22Rv1 (cell line): ENCODE results near the gene FNDC3A.

ENCODE experiments used
- H3K27ac ChIP-seq: fragments of 450-650 bp; 2 replicates; pipeline ENCODE4 v1.5.1; 2017
- ZFX ChIP-seq: fragments of 450-650 bp; IDR thresholded peaks from 2 replicates; pipeline ENCODE4 v1.6.1; 2017; ENCODE audit warnings: antibody characterized with exemption, borderline replicate concordance
- TF ChIP-seq, protein P1 (sequence below): fragments of 450-650 bp; IDR thresholded peaks from 2 replicates; pipeline ENCODE4 v1.5.1; 2017; ENCODE audit warnings: mild to moderate bottlenecking

The FNDC3A gene

DNA sequence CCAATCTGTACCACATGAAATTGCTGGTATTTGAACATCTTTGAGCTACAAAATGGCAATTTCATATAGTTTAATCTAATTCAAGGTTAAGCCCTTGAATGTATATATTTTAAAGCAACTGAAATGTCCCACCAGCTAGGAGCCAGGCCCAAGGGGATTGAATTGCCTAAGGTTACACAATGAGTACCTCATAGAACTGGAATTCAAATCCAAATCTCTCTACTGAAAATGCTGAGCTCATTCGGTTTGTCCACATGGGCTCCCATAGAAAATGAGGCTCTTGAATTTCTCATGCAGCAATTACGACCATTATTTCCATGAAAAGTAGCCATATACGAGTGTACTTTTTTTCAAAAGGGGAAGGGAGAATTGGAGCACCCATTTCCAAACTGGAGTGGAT is 31.5 kb upstream of the FNDC3A start:
- no peak overlapping the region for H3K27ac ChIP-seq
- TF ChIP-seq, protein P1, sequence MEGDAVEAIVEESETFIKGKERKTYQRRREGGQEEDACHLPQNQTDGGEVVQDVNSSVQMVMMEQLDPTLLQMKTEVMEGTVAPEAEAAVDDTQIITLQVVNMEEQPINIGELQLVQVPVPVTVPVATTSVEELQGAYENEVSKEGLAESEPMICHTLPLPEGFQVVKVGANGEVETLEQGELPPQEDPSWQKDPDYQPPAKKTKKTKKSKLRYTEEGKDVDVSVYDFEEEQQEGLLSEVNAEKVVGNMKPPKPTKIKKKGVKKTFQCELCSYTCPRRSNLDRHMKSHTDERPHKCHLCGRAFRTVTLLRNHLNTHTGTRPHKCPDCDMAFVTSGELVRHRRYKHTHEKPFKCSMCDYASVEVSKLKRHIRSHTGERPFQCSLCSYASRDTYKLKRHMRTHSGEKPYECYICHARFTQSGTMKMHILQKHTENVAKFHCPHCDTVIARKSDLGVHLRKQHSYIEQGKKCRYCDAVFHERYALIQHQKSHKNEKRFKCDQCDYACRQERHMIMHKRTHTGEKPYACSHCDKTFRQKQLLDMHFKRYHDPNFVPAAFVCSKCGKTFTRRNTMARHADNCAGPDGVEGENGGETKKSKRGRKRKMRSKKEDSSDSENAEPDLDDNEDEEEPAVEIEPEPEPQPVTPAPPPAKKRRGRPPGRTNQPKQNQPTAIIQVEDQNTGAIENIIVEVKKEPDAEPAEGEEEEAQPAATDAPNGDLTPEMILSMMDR = no peak
- no peak for TF ChIP-seq ZFX

DNA sequence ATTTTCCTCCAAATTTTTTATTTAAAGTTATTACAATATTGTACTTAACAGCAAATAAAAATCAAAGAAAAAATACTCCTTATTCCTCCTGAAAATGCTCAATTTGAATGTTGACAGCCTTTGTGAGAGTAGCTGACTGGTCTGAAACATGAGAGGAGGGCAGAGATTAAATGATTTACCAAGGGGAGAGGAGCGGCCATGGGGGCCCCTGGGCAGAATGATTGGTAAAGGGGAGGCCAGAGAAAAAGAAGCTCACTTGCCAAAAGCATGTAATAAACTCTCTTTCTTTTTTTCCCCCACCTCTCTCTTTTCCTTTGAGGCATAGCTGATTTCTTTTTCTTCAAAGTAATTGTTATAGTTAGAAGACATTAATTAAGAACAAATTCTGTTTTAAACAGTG is 30.1 kb upstream of the FNDC3A start:
- TF ChIP-seq, protein P1 = no peak
- TF ChIP-seq ZFX = no peak
- H3K27ac ChIP-seq = no peak overlapping the region

DNA sequence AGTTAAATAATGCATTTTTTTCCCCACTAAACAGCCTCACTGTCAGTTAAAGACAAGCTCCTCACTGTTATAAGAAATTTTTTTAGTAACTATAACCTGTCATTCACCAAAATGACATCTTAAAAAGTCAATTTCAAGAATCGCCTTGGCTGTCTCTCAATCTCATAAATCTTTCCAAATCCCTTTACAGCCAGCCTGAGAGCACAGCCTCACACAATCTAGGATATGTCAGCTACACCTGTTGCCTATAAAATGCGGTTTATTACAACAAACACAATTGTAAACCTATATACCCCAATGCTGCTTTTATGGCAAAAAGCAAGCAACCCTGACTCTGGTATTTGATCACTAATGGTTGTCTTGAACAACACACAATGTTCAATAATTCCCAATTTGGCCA is 29.5 kb upstream of the FNDC3A start:
- H3K27ac ChIP-seq = no peak overlapping the region
- TF ChIP-seq, protein P1 = no peak
- TF ChIP-seq ZFX = no peak

DNA sequence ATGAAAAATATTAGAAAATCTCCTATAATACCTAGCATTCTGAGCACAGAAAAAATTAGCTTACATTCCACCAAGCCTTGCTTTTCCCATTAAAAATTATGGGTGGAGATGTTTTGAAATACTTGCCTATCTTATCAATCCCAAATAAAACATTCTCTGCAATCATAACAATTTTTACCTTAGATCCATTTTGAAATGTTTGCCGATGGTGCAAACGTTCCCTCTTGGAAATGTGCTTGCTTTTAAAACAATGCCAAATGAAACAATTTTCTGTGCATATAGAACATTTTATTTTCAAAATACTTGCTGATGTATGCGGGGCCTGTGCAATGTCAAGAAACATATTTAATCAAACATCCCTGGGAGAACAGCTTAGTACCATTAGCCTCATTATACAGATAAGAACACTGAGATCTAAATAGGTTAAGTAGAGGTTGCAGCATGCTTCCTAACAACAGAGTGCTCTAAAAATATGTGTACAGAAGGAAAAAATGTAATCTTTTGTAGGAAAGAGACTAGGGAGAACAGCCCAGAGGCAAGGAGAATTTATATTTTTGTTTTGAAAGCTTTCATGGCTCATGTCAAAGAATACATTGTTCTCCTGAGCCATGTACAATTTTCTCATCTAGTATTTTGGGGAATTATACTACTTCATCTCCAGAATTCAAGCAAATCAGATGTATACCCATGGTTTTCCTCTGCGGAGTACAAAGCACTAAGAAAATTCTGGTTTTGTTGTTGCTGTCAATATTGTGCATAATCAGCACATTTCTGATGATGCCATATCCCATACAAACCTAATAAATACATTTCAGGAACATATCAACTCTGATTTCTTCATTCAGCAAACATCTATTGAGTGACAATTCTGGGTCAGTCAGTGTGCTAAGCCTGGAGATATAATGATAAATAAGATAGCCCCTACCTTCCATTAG is 25.9 kb upstream of the FNDC3A start:
- H3K27ac ChIP-seq = no peak overlapping the region

DNA sequence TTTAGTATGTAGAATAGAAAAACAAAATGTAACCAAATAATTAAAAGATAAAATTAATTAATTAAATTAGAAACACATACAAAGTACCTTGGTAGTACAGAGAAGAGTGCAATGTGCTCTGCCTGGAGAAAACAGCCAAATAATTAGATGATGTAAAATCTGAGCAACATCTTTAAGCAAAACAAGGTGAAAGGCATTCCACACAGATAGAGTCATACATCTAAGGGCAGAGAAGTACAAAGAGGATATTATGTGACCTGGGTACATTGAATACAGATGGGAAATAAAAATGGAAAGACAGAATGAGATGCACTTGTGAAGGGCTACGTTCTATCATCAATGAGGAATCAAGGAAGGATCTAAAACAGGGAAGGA is 25.2 kb upstream of the FNDC3A start:
- H3K27ac ChIP-seq = no peak overlapping the region
- TF ChIP-seq, protein P1 = no peak
- no peak for TF ChIP-seq ZFX

More for the DNA sequence above, 25.9 kb upstream of the FNDC3A start:
- no peak for TF ChIP-seq ZFX
- TF ChIP-seq, protein P1 = no peak

DNA sequence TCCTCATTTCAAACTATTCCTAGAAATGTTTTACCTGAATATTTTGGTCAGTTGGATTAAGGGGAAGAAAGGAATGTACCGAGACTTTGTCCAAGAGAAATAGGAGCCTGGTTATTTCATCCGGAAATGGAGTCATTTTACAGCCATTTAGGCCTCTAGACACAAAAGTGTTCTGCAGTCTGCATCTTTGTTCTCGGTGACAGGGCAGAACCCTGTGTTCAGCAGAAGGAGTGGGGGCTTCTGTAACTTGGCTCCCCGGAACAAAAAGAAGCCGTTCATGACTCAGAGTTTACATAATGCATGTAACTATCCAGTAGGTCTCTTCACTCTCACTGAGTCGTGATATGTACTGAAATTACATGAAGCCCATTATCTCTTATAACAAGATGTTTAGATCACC is 21.6 kb upstream of the FNDC3A start:
- H3K27ac ChIP-seq = no peak overlapping the region
- TF ChIP-seq, protein P1 = no peak
- TF ChIP-seq ZFX = no peak

DNA sequence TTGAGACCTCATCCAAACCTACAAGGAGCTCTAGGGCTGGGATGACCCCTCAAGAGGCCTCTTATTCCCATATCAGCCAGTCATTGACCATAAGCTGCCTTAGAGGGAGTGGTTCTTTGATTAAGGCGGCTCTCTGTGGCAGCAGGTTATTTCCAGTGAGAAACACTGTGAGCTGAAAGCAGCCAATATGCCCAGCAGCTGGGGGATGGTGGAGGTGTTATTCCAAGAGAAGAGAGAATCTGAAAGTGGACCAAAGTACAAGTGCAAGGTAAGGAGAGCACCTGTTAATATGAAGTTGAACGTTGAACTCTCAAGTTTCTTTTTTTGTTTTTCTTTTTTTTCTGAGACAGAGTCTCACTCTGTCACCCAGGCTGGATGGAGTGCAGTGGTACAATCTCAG is 20.2 kb upstream of the FNDC3A start:
- no peak overlapping the region for H3K27ac ChIP-seq
- TF ChIP-seq, protein P1 = no peak
- no peak for TF ChIP-seq ZFX
